Measurements from ENCODE around the gene TRNP1. TPM values are rescaled to one million over a fixed set of nuclear protein-coding genes. Genes with fewer than 3 reads are reported as not detected.

Gene TRNP1
- total RNA-seq, 1 donor from 2014 or later = 5.4 TPM

Other genes with a start within 250 kb of the TRNP1 start
- gene PIGV, start 205.7 kb upstream of the TRNP1 start, total RNA-seq = 18.0 and 18.6 TPM in 2 replicates
- 11.8 and 11.9 TPM in 2 replicates for gene ZDHHC18, start 167.0 kb upstream of the TRNP1 start, total RNA-seq
- gene SFN, start 130.5 kb upstream of the TRNP1 start, total RNA-seq = not detected in 2 replicates
- gene GPN2, start 103.4 kb upstream of the TRNP1 start, total RNA-seq = 12.0 and 14.2 TPM in 2 replicates
- 6.3 and 6.5 TPM in 2 replicates for gene GPATCH3, start 93.2 kb upstream of the TRNP1 start, total RNA-seq
- gene NR0B2, start 79.7 kb upstream of the TRNP1 start, total RNA-seq = not detected in 2 replicates
- 35.7 and 43.0 TPM in 2 replicates for gene NUDC, start 71.9 kb upstream of the TRNP1 start, total RNA-seq
- gene KDF1, start 33.2 kb upstream of the TRNP1 start, total RNA-seq = not detected in 2 replicates
- gene TENT5B, start 19.2 kb downstream of the TRNP1 start, total RNA-seq = 0.94 and 5.2 TPM in 2 replicates
- gene SLC9A1, start 161.4 kb downstream of the TRNP1 start, total RNA-seq = 4.6 and 9.6 TPM in 2 replicates
- 23.7 and 30.1 TPM in 2 replicates for gene WDTC1, start 240.9 kb downstream of the TRNP1 start, total RNA-seq